Stimulated activated CD4-positive, alpha-beta T cell treated with anti-CD3 and anti-CD28 coated beads, Interleukin-15, amount 100 ng/mL, for 1 hour (primary cell): ENCODE measurements around the gene CA5A.
"Not testable (repeated sequence)": the region's sequence is repeated elsewhere in the genome, so short reads cannot be mapped to it uniquely, and the experiment has no call there.

Experiments used
- DNase-seq, 2 donors: peaks; one replicate each; pipeline ENCODE4 v3.0.0-alpha.2; 2020; ENCODE audit warnings: low read depth in 1 of 2, low spot score in 1 of 2

Gene CA5A

DNA sequence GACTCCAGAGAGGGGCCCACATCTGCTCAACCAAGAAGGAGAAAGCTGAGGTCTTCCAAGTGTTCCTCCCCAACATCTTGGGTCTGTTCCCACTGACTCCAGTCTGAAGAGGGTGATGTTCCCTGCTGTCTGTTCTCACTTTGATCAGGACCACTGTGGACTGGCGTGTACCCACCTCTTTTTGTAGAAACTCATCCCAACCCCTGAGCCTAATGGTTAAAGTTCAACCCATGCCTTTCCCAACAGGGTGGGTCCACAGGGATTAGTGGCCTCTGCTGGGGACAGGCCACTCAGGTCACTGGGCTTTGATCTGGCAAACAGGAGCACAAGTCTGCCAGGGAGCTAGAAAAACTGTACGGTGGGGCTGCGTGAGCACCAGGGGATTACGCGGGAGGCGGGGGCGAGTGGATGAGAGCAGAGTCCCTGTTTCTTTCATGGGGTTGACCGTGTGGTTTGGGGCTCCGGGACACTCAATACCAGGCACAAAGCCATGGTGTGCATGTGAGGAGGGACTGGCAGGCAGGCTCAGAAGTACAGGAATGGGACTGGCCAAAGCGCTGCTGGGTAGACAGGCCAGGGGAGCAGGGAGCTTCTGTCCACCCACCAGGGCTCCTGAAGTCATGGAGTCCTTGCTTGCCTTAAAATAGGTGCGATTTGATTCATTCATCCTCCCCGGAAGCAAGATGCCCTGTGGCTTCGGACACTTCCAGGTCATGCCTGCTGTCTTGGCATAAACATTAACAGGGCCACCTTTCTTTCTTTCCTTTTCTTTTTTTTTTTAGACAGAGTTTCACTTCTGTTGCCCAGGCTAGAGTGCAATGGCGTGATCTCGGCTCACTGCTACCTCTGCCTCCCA lies at the start of gene CA5A:
TSS of gene CA5A (minus strand) at position 155 of the 856 bp plus-strand sequence. CDS start at position 76, 79 bp downstream.
- DNase-seq: no peak

GRCh38 chr16:87985493-87985892 lies 49.2 kb upstream of the CA5A start:
- DNase-seq: not testable (repeated sequence)

DNA sequence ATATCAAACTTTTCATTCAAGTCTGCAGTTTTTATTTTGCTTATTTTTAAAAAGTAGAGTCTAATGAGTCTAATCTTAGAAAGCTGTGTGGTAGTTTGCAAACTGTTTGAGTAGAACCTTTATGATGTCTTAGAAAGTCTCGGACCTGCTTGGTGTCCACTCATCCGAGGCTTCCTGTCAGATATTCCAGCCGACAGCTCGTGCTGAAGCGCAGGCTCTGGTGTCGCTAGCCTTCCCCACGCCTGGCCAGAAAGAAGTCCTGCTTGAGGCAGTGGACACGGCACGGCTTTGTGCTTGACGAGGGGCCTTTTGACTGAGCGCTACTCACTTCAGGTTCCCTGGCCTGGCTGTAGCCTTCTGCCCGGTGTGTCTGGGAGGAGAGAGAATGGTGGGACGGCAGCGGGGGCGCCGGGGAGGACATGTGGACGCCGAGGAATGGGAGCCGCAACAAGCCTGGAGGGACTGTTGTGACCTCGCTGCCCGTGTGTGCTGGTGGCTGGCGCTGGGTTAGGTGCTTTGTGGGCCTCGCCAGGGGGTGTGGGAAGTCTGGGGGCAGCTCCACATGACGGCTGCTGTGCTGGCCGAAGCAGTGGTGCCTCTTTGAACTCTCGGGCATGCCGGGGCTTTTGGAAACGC lies 48.4 kb upstream of the CA5A start:
- DNase-seq: no peak

DNA sequence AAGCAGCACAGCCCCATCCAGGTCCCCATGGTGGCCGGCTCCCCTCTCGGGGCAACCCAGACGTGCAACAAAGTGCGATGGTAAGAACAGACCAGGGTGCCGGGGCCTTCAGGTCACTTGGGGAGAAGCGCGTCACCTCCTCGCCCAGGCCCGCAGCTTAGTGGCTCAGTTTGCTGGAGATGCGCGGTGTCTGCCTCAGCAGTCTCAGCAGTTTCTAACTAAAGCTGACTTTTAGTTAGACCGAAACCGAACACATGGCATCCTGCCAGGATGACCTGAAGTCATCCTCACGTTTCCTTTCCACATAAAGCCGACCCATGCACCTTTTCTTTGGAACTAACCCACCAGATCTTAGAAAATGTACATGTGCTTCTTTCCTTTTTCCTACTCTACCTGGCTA lies 47.9 kb upstream of the CA5A start:
- DNase-seq: not testable (repeated sequence)

DNA sequence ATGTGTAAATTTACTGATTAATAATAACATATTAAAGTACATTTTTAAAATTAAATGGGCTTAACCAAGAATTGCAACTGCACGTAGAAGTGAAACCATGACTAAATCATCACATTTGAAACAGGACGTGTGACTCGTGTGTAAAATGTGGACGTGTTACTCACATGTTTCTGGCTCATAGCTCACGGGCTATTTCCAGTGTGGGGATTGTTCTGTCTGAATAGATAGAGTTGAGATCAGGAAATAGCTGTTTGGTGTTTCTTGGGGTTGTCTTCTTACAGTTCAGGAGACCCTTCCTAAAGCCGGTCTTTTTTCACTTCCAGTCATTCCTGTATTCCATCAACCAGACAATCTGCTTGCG lies 47.4 kb upstream of the CA5A start:
- DNase-seq: not testable (repeated sequence)

DNA sequence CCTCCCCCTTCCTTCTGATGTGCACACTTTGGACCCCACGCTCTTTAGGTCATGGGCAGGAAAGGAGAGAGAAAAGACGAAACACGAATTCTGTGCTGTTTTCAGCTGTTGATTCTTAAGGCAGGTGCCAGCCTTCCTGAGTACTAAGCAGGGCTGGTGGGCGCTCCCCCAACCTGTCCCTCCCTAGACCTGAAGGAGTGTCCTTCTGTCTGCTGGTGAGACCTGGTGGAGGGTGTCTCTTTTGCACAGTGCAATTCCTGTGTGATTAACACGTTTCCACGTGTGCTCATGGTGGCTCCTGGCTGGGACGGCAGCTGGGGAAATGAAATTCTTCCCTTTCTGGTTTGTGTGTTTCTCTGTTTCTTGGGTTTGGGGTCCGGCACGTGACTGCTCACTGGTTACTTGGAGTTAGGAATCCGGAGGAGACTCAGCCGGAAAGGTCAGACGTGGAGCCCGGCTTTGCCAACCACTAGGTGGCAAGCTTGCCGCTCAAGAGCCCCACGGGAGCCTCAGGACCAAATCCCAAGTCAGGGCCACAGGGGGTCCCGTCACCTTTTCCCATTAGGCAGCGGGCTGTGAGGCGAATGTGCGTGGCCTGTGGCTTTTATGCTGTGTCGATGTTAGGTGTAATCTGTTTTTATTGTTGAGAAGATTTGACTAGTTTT lies 46.9 kb upstream of the CA5A start:
- DNase-seq: not testable (repeated sequence)

GRCh38 chr16:87982581-87983041 lies 46.3 kb upstream of the CA5A start:
- DNase-seq: no peak

- not testable (repeated sequence) for DNase-seq
Measured at GRCh38 chr16:87981376-87981775, 45.0 kb upstream of the CA5A start.

DNA sequence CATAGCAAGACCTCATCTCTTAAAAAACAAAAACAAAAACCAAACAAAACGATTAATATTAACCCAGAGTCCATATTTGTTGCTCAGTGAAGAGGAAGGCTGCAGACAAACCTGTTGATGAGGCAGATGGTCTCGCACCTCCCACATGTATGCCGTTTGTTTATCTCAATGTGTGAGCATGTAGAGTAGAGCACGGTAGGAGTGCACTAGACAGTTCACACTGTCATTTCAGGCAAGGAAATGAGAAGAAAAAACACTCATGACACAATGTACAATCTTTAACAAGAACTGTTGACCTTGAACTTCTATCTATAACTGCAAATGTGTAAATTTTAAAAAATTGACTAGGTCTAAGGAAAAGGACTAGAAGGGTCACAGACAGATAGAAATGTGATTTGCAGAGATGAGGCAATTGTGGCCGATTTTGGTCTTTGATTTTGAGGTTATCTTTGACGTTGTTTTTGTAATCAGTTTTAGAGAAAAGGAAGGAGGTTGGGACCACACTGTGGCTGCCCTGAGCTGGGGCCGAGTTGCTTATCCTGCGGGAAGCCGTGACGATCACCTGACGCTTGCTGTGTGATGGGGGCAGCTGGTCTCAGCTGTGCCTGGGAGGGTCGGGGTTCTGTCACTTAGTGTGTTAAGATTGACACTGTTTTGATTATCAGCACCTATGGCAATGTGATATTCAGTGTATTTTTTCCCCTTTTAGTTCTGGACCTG lies 43.7 kb upstream of the CA5A start:
- not testable (repeated sequence) for DNase-seq

DNA sequence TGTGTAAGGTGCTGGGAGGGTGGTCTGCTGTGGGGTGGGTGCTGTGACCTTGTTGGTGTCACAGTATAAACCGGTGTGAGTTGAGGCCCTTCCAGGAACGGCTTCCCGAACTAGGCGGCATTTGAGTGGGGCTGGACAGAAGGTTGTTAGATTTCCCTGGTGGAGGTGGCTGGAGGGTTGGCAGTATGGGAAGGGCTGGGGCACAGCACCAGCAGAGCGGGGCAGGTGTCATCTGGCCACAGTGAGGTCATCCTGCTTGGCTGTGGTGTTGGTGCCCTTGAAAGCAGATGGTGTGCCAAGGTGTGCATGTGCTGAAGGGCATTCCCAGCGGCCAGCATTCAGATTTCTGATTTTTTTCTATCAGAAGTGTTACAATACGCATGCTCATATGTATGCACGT lies 43.0 kb upstream of the CA5A start:
- DNase-seq: no peak

DNA sequence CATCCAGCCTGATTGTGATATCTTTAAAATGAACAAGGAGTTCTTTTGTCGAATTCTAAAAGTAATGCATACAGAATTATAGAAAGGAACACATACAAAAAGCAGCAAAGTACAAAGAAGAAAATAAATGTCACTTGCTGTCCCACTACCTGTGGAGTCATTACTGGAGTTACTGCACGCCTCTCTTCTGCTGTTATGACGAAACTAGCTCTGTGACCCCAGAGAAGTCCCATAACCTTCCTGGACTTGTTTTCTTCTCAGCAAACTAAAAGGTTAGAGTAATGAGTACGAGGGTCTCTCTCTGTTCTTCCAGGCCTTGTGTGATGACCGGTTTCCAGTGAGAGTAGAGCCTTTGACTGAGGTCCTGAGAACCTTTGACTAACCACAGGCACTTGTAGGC lies 41.8 kb upstream of the CA5A start:
- no peak for DNase-seq

DNA sequence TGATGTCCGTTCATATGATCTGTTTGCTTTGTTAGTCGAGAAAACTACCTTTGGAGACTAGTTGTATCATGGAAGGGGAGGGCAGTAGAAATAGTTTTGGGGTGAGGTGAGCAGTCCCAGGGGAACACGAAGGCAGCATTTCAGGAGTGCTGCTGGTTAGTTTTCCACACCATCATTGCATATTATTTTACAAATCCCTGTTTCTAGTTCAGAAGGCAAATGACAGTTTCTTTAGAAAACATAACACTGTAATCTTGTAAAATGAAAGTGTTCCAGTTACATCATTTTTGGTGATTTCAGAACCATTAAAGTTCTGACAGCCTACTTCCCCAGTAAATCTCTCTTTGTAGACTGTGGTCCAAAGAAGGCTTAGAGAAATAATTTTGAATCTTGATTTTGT lies 40.3 kb upstream of the CA5A start:
- DNase-seq: no peak

DNA sequence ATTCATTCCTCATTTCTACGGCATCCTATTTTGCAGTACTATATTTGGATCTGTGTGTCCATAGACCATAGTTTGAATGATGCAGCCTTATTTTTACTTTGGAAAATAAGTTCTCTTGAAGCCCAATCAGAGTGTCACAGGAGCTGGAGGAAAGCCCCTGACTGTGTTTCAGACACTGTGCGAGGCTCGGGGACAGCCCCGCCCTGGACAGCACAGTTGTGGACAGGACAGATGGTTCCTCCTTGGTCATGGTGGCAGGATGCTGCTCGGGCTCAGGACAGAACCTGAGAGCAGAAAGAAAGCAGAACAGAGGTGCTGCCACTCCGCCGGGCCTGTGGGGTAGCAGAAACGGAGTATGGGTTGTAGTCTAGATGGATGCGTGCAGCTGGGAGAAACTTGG lies 37.8 kb upstream of the CA5A start:
- no peak for DNase-seq

DNA sequence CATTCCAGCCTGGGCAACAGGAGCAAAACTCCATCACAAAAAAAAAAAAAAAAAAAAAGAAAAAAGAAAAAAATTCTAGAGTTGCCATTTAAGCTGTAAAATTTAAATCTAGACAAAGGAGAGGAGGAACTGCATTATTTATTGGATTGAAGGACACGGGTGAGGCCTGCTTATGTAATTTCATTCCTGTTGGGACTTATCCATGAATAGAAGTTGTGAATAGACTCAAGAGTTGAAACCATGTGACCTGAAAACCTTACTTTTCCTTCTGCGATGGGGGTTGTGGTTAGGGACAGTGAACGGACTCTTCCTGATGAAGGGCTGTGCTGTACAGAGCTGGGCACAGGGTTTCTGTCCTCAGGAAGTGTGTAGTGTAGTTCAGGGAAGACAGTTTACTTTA lies 37.4 kb upstream of the CA5A start:
- DNase-seq: no peak

GRCh38 chr16:87971933-87972332 lies 35.6 kb upstream of the CA5A start:
- no peak for DNase-seq

DNA sequence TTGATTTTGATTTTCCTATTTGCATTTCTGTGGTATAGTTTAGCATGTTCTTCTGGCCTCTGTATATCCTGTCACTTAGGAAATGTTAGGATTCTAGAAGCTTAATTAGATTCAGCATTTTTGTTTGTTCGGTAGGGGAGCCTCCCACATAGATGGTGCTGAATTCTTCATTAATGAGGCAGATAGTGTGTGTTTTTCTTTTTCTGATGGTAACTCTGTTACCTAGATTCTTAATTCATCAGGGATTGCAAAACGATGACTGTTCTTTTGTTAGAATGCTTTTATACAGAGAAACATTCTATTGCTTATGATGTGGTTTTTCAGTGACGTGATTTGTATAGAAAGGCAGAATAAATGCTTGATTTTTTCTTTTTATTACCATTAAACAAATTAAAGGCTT lies 33.9 kb upstream of the CA5A start:
- DNase-seq: no peak

- no peak for DNase-seq
Measured at GRCh38 chr16:87968541-87968940, 32.2 kb upstream of the CA5A start.

- DNase-seq: no peak
Measured at GRCh38 chr16:87966685-87967185, 30.4 kb upstream of the CA5A start.

DNA sequence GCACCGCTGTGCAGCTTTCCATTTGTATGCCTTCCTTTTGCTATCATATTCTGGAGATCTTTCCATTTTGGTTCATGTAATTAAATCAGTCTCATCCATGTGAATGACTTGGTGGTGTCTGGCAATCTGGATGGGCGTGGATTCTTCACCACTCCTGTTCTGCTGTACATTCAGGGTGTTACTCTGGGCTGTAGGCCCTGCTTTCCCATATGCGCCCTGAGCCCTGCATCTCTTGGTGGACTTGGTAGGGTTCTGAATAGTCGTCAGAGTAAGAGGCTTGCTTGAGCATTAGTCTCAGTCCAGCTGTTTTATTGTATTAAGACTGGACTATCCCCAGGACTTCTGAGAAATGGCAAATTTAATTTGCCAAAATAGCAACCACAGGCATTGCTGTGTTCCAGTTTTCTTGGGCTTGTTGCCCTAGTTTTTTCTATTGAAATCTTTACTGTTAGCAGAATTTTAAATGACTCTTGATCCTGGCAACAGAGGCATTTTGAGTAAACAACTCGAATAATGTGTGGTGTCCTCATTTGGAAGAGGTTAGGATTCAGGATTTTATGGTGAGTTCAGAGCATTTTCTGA lies 29.8 kb upstream of the CA5A start:
- DNase-seq: no peak

DNA sequence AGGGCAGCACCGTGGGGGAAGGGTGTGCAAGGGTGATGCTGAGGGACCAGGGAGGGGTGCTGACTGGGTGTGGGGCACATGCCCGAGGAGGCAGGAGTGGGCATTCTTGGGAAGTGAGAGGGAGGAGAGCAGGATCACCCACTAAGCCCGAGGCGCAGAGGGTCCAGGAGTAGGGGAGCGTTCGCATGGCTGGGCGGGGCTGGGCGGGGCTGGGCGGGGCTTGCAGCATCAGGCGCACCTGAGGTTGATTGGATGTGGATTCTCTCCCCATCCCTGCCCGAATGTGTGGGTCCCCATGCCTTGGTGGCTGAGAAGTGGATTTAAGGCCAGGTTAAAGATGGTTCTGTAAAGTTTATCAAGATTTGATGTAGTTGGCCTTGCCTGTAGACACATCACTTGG lies 29.1 kb upstream of the CA5A start:
- no peak for DNase-seq
